DND-41 (cell line): ENCODE results near the gene CACHD1.

Source experiments
- ATAC-seq: fragments of 200-7000 bp; cut with Tn5 transposase; 3 replicates; pipeline ENCODE4 v1.9.1; 2021; ENCODE audit warnings: low read depth; ENCODE audit not compliant: insufficient read depth
- DNase-seq: peaks from one replicate; pipeline ENCODE4 v3.0.0-alpha.2; 2020
- H2AFZ ChIP-seq: 2 replicates; pipeline ENCODE4 v1.6.0; 2012; ENCODE audit warnings: low read depth, low read length
- H3K27ac ChIP-seq: 2 replicates; pipeline ENCODE4 v1.5.1; 2012; ENCODE audit warnings: low read length, inconsistent platforms
- H3K27me3 ChIP-seq: fragments of 200-600 bp; sonication (generic); 2 replicates; pipeline ENCODE4 v1.6.0; 2012; ENCODE audit warnings: low read length, mild to moderate bottlenecking, inconsistent platforms; ENCODE audit not compliant: insufficient read depth, poor library complexity
- H3K36me3 ChIP-seq: 2 replicates; pipeline ENCODE4 v1.5.1; 2012; ENCODE audit warnings: low read length, inconsistent platforms; ENCODE audit not compliant: insufficient read depth
- H3K4me1 ChIP-seq: 2 replicates; pipeline ENCODE4 v1.5.1; 2012; ENCODE audit warnings: mild to moderate bottlenecking, low read length; ENCODE audit not compliant: insufficient read depth
- H3K4me2 ChIP-seq: 2 replicates; pipeline ENCODE4 v1.6.0; 2012; ENCODE audit warnings: mild to moderate bottlenecking, moderate library complexity, low read length, inconsistent platforms; ENCODE audit not compliant: insufficient read depth
- H3K4me3 ChIP-seq, 2 experiments: fragments of 200-600 bp in 1 of 2; shearing (Covaris generic) in 1 of 2; 2 replicates each; pipeline ENCODE4 v1.5.1; 2012 to 2016; ENCODE audit warnings: inconsistent platforms in 2 of 2, low read length in 2 of 2, mild to moderate bottlenecking in 2 of 2, low read depth in 1 of 2, moderate library complexity in 1 of 2
- H3K79me2 ChIP-seq: 2 replicates; pipeline ENCODE4 v1.6.0; 2012; ENCODE audit warnings: low read length, inconsistent platforms; ENCODE audit not compliant: insufficient read depth
- H3K9ac ChIP-seq: 2 replicates; pipeline ENCODE4 v1.6.0; 2012; ENCODE audit warnings: low read depth, mild to moderate bottlenecking, inconsistent platforms, low read length, moderate library complexity
- H3K9me3 ChIP-seq: 2 replicates; pipeline ENCODE4 v1.5.1; 2012; ENCODE audit warnings: low read length, moderate library complexity, mild to moderate bottlenecking, inconsistent platforms; ENCODE audit not compliant: insufficient read depth, severe bottlenecking
- H4K20me1 ChIP-seq: 2 replicates; pipeline ENCODE4 v1.6.0; 2012; ENCODE audit warnings: low read length; ENCODE audit not compliant: insufficient read depth
- EZH2 ChIP-seq: IDR thresholded peaks from 3 replicates; pipeline ENCODE4 v1.6.1; 2012; ENCODE audit warnings: borderline replicate concordance, low read depth, mild to moderate bottlenecking, moderate library complexity, low read length, inconsistent platforms; ENCODE audit not compliant: severe bottlenecking
- TF ChIP-seq, protein P1 (sequence below): IDR thresholded peaks from 2 replicates; pipeline ENCODE4 v1.5.1; 2012; ENCODE audit warnings: borderline replicate concordance, low read length, moderate library complexity, mild to moderate bottlenecking; ENCODE audit not compliant: poor library complexity, severe bottlenecking; ENCODE audit errors: extremely low read depth

The CACHD1 gene

DNA sequence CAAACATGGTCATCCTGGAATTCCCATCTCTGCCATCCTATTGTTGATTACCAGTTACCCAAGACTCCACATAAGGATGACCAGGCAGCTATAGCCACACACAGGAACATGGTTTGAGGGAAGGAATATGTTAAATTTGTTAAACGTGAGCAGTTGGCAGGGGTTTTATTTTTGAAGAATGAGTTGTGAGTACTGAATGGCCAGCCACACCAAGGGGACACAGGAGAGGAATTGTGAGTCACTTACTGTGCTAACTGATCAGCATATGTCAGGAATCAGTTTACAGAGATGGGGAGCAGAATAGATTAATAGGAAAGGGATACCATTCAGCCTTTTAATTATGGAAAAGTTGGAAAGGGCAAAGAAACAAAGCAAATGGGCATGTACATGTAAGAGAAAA, 235.7 kb downstream of the CACHD1 start:
- no peak for TF ChIP-seq EZH2
- TF ChIP-seq, protein P1, sequence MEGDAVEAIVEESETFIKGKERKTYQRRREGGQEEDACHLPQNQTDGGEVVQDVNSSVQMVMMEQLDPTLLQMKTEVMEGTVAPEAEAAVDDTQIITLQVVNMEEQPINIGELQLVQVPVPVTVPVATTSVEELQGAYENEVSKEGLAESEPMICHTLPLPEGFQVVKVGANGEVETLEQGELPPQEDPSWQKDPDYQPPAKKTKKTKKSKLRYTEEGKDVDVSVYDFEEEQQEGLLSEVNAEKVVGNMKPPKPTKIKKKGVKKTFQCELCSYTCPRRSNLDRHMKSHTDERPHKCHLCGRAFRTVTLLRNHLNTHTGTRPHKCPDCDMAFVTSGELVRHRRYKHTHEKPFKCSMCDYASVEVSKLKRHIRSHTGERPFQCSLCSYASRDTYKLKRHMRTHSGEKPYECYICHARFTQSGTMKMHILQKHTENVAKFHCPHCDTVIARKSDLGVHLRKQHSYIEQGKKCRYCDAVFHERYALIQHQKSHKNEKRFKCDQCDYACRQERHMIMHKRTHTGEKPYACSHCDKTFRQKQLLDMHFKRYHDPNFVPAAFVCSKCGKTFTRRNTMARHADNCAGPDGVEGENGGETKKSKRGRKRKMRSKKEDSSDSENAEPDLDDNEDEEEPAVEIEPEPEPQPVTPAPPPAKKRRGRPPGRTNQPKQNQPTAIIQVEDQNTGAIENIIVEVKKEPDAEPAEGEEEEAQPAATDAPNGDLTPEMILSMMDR: no peak
- Histone ChIP-seq H3K4me3 (no peak overlapping the region), H4K20me1 (no peaks in the 10 kb centered on the region), H3K9ac (no peak overlapping the region), H3K36me3 (no peaks in the 10 kb centered on the region), H3K27me3 (peaks cover 8% of the 10 kb centered on the region), H3K79me2 (no peaks in the 10 kb centered on the region), H3K4me1 (no peaks in the 10 kb centered on the region), H3K9me3 (no peaks in the 10 kb centered on the region), H2AFZ (no peak overlapping the region), H3K4me2 (no peak overlapping the region), H3K27ac (no peak overlapping the region)
- ATAC-seq (no peak), DNase-seq (no peak)

DNA sequence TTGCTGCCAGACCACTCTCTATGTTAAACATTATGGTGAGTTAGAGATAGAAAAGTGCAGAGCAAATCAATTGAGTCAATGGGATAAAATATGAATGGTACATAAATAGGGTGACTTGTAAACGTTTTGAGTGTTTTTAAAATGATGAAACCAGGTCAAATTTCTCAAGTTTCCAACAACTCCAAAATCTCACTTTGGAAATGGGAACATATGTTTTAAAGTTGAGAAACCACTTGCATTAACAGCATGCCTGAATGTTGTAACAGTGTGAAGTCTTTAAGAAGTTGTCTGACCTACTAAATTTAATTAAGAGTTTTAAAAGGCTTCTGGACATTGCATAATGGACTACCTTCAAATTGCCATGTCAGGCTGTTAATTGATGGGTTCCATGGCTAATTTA, 241.3 kb downstream of the CACHD1 start:
- Histone ChIP-seq H3K4me2 (no peak overlapping the region), H2AFZ (no peak overlapping the region), H3K36me3 (no peaks in the 10 kb centered on the region), H3K9ac (no peak overlapping the region), H3K79me2 (no peaks in the 10 kb centered on the region), H4K20me1 (no peaks in the 10 kb centered on the region), H3K27me3 (no peaks in the 10 kb centered on the region), H3K4me1 (no peaks in the 10 kb centered on the region), H3K4me3 (no peak overlapping the region), H3K9me3 (no peaks in the 10 kb centered on the region), H3K27ac (no peak overlapping the region)
- TF ChIP-seq EZH2: no peak
- TF ChIP-seq, protein P1: no peak
- DNase-seq (no peak), ATAC-seq (no peak)

DNA sequence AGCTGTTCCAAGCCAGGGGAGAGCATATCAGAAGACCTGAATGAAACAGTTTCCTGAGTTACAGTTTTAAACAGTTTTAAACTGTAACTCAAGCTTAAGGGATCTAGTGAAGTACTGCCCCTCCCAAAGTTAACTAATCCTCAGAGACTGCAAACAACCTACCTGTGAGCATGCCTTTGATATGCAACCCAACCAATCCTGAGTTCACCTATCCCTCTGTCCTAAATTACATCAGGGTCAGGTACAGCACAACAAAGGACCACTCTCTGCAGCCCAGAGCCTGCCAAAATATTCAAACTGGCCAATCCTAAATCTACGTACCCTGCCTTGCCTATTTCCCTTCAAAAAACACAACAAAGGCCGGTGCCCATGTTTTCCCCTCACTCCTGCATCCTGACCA, 242.1 kb downstream of the CACHD1 start:
- no peak overlapping the region for H3K9ac ChIP-seq
- H3K36me3 ChIP-seq: no peaks in the 10 kb centered on the region
- no peak overlapping the region for H2AFZ ChIP-seq
- DNase-seq: no peak
- TF ChIP-seq EZH2: no peak
- TF ChIP-seq, protein P1: no peak
- H3K79me2 ChIP-seq: no peaks in the 10 kb centered on the region
- no peaks in the 10 kb centered on the region for H3K27me3 ChIP-seq
- no peak overlapping the region for H3K4me3 ChIP-seq
- no peak overlapping the region for H3K4me2 ChIP-seq
- H3K4me1 ChIP-seq: no peaks in the 10 kb centered on the region
- H4K20me1 ChIP-seq: no peaks in the 10 kb centered on the region
- ATAC-seq: no peak
- H3K27ac ChIP-seq: no peak overlapping the region
- H3K9me3 ChIP-seq: no peaks in the 10 kb centered on the region

DNA sequence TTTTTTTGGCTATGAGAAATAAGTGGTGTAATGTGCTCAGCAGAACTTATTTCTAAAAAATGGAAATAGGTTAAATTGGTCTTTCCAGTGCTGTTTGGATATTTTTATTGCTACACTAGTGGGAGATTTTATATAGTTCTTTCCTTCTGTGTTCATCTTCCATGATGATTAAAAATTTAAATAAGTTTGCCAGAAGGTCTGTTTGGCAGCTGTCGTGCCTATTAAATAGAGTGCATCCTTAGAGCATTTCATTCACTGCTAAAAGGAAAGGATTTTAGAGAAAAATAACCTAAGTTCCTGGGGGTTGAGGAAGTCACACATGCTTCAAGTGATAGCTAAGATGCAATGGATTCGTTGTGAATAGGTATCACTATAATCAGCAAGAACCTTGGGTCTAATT, 245.3 kb downstream of the CACHD1 start:
- H3K4me3 ChIP-seq: no peak overlapping the region
- no peaks in the 10 kb centered on the region for H3K4me1 ChIP-seq
- H2AFZ ChIP-seq: no peak overlapping the region
- no peak overlapping the region for H3K4me2 ChIP-seq
- TF ChIP-seq, protein P1: no peak
- no peak for TF ChIP-seq EZH2
- no peaks in the 10 kb centered on the region for H3K27me3 ChIP-seq
- H3K36me3 ChIP-seq: no peaks in the 10 kb centered on the region
- H4K20me1 ChIP-seq: no peaks in the 10 kb centered on the region
- no peaks in the 10 kb centered on the region for H3K79me2 ChIP-seq
- H3K9me3 ChIP-seq: no peaks in the 10 kb centered on the region
- DNase-seq: no peak
- H3K27ac ChIP-seq: no peak overlapping the region
- no peak overlapping the region for H3K9ac ChIP-seq
- no peak for ATAC-seq
